ENCODE results near the gene DHRS3.

Gene DHRS3

GRCh38 chr1:12616709-12617373 is 1.2 kb downstream of the DHRS3 start:
- DNase-seq (ENCODE audit: low read depth): no peak
- TF ChIP-seq CTCF (IDR thresholded peaks at IDR 0.05; ENCODE audit: control insufficient read depth, extremely low read depth, insufficient read depth): no peak
- peak overlapping the region; percentile 61 for H3K4me3 ChIP-seq (ENCODE audit: low read depth, low read length)

DNA sequence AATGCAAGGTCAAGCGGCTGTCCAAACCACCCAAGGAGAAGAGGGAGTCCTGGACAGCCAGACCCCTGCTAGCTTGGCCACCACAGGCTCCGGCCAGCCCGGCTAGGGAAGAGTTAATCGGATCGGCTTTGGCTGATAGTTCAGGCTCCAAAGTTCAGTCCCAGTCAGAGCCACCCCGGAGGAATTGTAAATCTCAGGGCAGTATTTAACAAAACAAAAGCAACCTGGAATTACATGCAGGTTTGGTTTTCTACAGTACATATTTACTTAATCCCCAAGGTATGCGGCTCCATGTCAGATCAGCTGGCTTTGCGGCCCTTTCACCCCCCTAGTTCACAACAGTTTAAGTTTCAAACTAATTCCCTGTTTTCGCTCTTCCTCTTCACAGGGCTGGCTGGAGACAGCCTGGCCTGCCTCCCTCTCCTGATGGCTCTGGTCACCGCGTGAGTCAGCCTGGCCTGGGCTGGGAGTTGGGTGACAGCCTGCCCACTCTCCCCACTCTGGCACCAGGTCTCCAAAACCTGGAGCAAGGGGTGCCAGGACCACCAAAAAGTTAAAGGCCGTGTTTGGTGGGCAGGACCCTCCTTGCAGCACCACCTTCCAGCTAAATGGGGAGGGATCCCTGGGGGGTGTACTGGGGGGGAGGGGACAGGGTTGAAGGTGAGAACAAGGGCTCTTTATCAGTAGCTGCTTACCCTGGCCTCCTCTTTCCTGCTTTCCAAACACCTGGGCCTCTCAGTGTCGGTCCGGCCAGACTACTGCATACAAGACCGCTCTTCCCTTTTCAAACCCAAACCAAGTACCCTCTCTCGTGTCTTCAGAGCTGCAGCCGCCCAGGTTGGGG is 1.9 kb downstream of the DHRS3 start:
- no peak for TF ChIP-seq CTCF (IDR thresholded peaks at IDR 0.05; ENCODE audit: control insufficient read depth, extremely low read depth, insufficient read depth)
- H3K4me3 ChIP-seq (ENCODE audit: low read depth, low read length): peak overlapping the region; percentile 61
- peak; percentile 47 for DNase-seq (ENCODE audit: low read depth)

- no peak for TF ChIP-seq CTCF (IDR thresholded peaks at IDR 0.05; ENCODE audit: control insufficient read depth, extremely low read depth, insufficient read depth)
- DNase-seq (ENCODE audit: low read depth): no peak
- peak overlapping the region; percentile 61 for H3K4me3 ChIP-seq (ENCODE audit: low read depth, low read length)
Observed at GRCh38 chr1:12615159-12615864, 2.7 kb downstream of the DHRS3 start.

DNA sequence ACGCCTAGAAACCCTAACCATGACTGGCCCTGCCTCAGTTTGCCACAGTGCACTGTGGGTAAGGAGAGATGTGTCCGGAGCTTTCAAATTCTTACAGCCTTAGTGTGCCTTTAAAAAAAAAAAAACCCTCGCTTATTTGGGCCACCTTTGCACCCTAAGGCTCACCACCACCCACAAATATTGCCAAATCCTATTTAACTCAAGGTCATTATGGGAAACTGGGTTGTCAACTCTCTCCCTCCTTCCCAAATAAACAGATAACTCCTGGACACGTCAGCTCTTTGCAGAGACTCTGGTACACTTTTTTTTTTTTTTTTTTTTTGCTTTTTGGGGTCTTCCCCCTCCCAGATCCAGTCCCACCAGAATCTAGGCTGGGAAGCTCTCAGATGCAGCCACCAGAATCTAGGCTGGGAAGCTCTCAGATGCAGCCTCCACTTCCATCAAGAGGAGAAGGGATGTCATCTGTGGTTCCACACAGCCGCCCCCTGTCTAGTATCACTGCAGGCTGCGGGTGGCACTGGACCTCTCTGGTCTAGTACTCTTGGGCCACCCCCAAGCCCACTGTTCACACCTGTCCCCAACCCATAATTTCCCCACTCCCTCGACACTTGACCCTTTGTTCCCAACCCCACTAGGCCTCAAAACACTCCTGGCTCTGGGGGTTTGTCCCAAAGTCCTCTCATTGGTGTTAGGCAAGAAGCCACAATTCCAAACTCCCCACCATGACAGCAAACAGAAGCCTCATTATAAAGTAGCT is 3.4 kb downstream of the DHRS3 start:
- no peak for DNase-seq (ENCODE audit: low read depth)
- no peak for TF ChIP-seq CTCF (IDR thresholded peaks at IDR 0.05; ENCODE audit: control insufficient read depth, extremely low read depth, insufficient read depth)
- H3K4me3 ChIP-seq (ENCODE audit: low read depth, low read length): peak overlapping the region; percentile 61; the same call in 1 of the 2 replicates

GRCh38 chr1:12613180-12613579 is 4.8 kb downstream of the DHRS3 start:
- DNase-seq (ENCODE audit: low read depth): no peak
- H3K4me3 ChIP-seq (ENCODE audit: low read depth, low read length): no peak overlapping the region
- TF ChIP-seq CTCF (IDR thresholded peaks at IDR 0.05; ENCODE audit: control insufficient read depth, extremely low read depth, insufficient read depth): no peak

- DNase-seq (ENCODE audit: low read depth): no peak
Observed at GRCh38 chr1:12610941-12611340, 7.1 kb downstream of the DHRS3 start.

More at GRCh38 chr1:12610941-12611340, 7.1 kb downstream of the DHRS3 start:
- no peak for TF ChIP-seq CTCF (IDR thresholded peaks at IDR 0.05; ENCODE audit: control insufficient read depth, extremely low read depth, insufficient read depth)
- H3K4me3 ChIP-seq (ENCODE audit: low read depth, low read length): no peak overlapping the region
